Measurements from ENCODE around the gene NFKB2.
A peak's percentile ranks its signal among the peaks of the same experiment; 100 is the strongest.

The NFKB2 gene

DNA sequence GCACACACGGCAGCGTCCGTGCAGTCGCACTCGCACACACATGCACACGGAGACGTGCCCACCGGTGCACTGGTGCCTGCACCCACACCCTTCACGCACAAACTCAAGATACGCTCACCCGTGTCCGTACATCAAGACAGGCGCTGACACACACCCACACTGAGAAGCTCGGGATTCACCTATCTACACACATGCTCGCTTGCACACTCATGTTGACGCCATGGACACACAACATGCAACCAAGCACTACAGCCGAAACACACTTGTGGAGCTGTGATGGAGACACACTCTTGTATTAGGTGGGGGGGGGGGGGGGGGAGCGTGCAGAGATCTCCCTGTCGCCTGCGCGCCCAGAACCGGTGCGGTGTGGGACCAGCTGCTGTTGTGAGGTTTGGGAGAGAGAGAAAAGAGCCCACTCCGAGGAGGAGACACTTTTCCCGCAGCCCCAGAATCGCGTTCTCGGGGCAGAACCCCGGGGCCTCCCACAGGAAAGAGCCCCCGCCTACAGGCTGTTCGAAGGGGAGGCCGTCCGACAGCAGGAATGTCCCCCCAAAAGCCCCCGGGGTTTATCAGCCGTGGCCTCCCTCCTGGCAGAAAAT is 605 bp upstream of the NFKB2 start:
- DNase-seq (ENCODE audit: low read depth), result no peak

- no peak for DNase-seq (ENCODE audit: low read depth)
Measured at GRCh38 chr10:102396317-102396650, 779 bp downstream of the NFKB2 start.

- no peak for DNase-seq (ENCODE audit: low read depth)
Measured at GRCh38 chr10:102396730-102397151, 1.2 kb downstream of the NFKB2 start.

- DNase-seq (ENCODE audit: low read depth), result no peak
Measured at GRCh38 chr10:102397222-102398171, 2.0 kb downstream of the NFKB2 start.

GRCh38 chr10:102398172-102399020 is 2.9 kb downstream of the NFKB2 start:
- DNase-seq (ENCODE audit: low read depth), result no peak

- peak; percentile 83 for DNase-seq (ENCODE audit: low read depth)
Measured at GRCh38 chr10:102399217-102400021, 3.9 kb downstream of the NFKB2 start.

DNA sequence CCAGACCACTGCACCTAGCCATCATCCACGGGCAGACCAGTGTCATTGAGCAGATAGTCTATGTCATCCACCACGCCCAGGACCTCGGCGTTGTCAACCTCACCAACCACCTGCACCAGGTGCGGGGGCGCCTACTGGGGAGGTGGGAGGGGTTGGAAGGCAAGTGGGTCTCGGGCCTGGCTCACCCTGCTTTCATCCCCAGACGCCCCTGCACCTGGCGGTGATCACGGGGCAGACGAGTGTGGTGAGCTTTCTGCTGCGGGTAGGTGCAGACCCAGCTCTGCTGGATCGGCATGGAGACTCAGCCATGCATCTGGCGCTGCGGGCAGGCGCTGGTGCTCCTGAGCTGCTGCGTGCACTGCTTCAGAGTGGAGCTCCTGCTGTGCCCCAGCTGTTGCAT is 4.6 kb downstream of the NFKB2 start:
- no peak for DNase-seq (ENCODE audit: low read depth)

DNA sequence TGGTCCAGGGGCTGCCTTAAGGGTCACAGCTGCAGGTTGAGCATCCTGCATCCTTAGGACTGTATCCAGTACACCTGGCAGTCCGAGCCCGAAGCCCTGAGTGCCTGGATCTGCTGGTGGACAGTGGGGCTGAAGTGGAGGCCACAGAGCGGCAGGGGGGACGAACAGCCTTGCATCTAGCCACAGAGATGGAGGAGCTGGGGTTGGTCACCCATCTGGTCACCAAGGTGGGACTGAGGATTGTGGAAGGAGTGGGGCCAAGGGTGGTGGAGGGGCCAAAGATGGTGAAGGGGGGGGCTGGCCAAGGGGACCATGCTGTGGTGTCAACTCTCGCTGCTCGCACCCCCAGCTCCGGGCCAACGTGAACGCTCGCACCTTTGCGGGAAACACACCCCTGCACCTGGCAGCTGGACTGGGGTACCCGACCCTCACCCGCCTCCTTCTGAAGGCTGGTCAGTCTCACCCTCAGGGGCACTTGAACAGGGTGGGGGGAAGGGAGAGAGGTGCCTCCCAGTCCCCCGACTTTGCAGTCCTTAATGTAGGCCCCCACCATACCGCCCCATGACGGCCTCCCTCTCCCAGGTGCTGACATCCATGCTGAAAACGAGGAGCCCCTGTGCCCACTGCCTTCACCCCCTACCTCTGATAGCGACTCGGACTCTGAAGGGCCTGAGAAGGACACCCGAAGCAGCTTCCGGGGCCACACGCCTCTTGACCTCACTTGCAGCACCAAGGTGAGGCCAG is 5.3 kb downstream of the NFKB2 start:
- no peak for DNase-seq (ENCODE audit: low read depth)

DNA sequence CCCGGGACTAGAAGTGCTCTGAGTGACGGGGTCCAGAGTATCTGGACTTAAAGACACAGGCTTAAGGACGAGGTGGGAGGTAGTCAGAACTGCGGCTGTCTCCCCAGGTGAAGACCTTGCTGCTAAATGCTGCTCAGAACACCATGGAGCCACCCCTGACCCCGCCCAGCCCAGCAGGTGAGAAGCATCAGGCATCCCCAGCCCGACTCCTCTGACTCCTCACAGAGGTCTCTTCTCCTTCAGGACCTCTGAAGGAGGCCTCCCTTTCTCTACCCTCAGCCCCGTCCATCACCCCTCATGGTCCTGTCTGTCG is 5.8 kb downstream of the NFKB2 start:
- no peak for DNase-seq (ENCODE audit: low read depth)

- DNase-seq (ENCODE audit: low read depth), result no peak
Measured at GRCh38 chr10:102401735-102402511, 6.4 kb downstream of the NFKB2 start.

GRCh38 chr10:102402512-102402896 is 7.0 kb downstream of the NFKB2 start:
- DNase-seq (ENCODE audit: low read depth), result no peak

DNA sequence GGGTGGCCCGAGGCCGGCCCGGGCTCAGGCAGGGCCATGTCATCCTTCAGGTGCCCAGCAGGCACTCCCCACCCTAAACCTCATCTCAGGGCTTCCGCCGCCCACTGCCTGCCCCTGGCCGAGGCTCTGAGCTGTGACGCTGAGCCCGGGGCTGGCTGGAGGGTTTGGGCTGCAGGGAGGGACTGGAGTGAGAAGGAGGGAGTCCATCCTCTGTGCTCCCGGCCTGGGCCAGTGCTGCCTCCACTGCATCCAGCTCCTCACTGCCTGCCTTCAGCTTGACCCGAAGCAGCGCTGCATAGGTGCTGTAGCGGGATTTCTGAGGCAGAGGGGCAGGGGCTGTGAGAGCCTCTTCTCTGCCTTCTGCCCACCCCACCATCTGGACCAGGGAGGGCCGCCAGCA is 7.6 kb downstream of the NFKB2 start:
- DNase-seq (ENCODE audit: low read depth), result no peak

DNA sequence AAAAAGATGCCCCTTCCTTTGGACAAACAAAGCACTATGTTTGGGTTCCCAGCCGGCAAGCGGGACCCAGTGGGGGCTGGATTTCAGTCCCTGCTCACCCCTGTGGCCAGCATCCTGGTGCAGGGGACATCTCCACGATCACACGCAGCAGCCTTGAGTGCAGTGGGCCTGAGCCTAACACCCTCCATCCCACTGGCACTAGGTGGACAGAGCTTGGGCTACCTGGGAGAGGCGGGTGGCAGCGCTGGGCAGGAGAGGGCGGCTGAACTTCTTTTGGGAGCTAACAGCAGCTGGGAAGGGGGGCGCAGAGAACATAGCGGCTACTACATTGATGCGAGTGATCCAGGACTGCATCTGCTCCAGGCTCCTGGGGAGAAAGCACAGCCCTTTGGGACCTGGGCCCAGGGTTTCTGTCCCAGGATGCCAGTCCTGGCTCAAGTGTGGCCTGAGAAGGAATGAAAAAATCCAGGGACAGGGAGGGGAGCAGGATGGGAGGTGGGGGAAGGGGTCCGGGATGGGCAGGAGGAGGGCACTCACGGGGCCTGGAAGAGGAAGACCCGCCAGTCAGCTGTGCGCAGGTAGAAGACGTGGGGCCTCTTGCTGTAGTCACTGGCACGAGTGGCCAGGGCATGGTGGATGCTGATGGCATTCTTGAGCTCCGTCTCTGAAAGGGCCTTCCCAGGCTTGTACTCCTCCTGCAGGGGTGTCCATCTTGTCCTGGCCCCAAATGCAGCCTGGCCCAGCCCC is 9.0 kb downstream of the NFKB2 start:
- DNase-seq (ENCODE audit: low read depth), result no peak

DNA sequence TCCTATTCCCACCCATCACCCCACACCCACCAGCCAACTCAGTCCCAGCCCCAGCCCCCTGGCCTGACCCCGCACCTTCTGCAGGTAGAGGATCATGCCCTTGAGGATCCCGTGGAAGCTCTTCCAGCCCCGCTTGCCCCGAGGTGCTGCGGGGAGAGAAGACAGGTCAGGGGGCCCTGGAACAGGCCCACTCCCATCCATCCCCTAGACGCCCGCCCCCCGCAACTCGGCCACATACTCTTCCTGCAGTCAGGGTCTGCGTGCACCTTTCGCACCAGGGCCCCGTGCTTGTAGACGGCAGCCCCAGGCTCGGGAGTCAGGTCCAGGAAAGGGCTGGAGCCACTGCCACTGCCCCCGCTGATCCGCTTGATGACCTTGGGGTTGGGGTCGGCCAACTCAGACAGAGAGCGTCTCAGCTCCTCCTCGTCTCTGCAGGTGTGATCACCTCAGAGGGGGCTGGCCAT is 9.6 kb downstream of the NFKB2 start:
- DNase-seq (ENCODE audit: low read depth), result no peak

DNA sequence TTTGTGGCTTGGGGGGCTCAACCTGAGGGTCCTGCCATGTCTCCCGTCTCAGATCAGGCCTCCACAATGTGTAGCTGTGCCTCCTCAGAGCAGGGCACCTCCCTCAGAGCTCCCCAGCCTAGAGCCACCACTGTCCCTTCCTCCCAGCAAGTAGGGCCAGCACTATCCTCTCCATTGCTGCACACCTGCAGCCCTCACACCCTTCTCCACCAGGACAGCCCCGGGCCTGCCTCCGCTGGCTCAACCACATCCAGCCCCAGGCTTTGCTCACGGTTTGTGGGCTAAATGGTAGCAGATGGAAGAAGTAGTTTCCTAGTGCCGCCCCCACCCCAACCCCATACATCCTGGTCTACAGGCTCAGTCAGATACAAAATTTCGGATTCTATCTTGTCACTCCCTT is 10.1 kb downstream of the NFKB2 start:
- no peak for DNase-seq (ENCODE audit: low read depth)

GRCh38 chr10:102406815-102407214 is 11.3 kb downstream of the NFKB2 start:
- no peak for DNase-seq (ENCODE audit: low read depth)

DNA sequence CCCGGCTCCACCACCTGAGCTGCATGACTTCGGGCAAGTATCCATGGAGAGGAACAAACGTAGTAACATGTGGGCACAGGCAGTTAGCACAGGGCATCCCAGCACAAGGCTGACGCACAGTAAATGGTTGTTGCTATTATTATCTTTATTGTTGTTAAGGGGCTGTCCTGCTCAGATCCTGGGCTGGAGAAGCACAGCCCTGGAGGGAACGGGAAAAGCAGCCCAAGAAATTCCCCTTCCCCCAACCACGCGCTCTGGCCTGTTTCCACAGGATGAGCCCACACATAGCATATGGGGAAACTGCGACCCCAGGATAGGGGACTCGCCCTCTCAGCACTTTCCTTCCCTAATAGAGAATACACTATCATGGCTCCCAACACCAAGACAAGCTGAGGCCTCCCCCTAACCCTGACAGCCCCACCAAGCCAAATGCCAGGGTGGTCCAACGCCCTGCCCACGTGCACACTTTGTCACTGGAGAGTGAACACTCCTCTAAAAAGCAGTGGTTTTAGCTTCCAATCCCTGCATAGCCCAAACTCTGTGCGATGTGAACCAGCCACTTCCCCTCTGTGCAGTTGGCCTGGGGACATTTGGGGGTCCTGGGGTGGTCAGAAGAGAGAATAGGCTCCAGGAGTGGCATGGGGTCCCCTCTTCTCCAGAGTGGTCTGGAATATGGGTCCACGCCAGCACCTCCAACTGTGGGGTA is 12.1 kb downstream of the NFKB2 start:
- DNase-seq (ENCODE audit: low read depth), result no peak

DNA sequence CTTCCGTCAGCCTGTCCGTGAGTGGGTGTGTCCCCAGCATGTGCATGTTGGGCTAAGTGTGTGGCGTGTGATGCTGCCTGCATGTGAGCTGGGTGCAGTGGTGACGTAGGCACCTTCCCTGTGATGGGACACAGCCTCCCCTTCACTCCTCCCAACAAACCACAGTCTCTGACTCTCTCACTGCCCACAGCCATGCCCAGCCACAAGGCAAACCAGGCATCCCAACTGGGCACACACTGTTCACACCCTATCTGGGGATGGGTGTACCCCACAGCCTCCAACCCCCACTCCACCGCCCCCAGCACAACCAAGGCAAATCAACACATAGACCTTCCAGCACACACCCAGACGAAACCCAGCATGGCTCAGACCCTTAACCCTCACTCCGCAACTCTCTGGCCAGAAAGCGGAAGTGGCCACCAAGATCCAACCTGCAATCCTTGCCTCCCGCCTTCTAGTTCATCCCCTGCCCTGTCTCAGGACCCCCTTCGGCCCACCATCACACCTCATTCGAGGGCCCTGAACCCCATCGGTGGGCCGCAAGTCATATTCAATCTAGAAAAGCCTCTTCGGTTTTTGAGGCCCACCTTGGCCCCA is 12.7 kb downstream of the NFKB2 start:
- no peak for DNase-seq (ENCODE audit: low read depth)
